Upper lobe of left lung (tissue), 6 donors: ENCODE measurements around the gene FOSL2. TPM values are rescaled to one million over a fixed set of nuclear protein-coding genes. Genes with fewer than 3 reads are reported as not detected.

Source experiments
- ATAC-seq, 2 donors: fragments of 200-7000 bp; cut with Tn5 transposase; one replicate each; pipeline ENCODE4 v1.9.1; 2022; ENCODE audit warnings: mild to moderate bottlenecking in 2 of 2, moderate library complexity in 2 of 2; ENCODE audit not compliant: low FRiP score in 2 of 2
- DNase-seq, 2 donors: peaks; one replicate each; pipeline ENCODE4 v3.0.0-alpha.2; 2019 to 2020
- H3K27ac ChIP-seq, 4 donors: fragments of 200-600 bp; sonication (generic); one replicate each; pipeline ENCODE4 v1.5.1; 2016 to 2019
- H3K27me3 ChIP-seq, 4 donors: fragments of 200-600 bp; sonication (generic); one replicate each; pipeline ENCODE4 v1.5.1; 2017 to 2019
- H3K36me3 ChIP-seq, 4 donors: fragments of 200-600 bp; sonication (generic); one replicate each; pipeline ENCODE4 v1.5.1; 2016 to 2019
- H3K4me1 ChIP-seq, 4 donors: fragments of 200-600 bp; sonication (generic); one replicate each; pipeline ENCODE4 v1.5.1; 2018 to 2019
- H3K4me3 ChIP-seq, 4 donors: fragments of 200-600 bp; sonication (generic); one replicate each; pipeline ENCODE4 v1.5.1; 2017 to 2019; ENCODE audit warnings: mild to moderate bottlenecking in 2 of 4, moderate library complexity in 1 of 4
- H3K9me3 ChIP-seq, 4 donors: fragments of 200-600 bp; sonication (generic); one replicate each; pipeline ENCODE4 v1.5.1; 2018 to 2019
- EP300 ChIP-seq, 4 donors: sonication (generic); formaldehyde crosslinking; IDR thresholded peaks; one replicate each; pipeline ENCODE4 v1.5.1; 2017; ENCODE audit warnings: antibody characterized with exemption in 4 of 4, control low read depth in 2 of 4
- POLR2A ChIP-seq, 4 donors: fragments of 450-650 bp; IDR thresholded peaks; one replicate each; pipeline ENCODE4 v1.5.1; 2016 to 2017; ENCODE audit warnings: antibody characterized with exemption in 4 of 4, mild to moderate bottlenecking in 2 of 4
- POLR2AphosphoS5 ChIP-seq, 2 donors: sonication (generic); formaldehyde crosslinking; IDR thresholded peaks; one replicate each; pipeline ENCODE4 v1.5.1; 2017; ENCODE audit warnings: antibody characterized with exemption in 2 of 2
- WGBS, 2 donors: methylation state at CpG; one replicate each; pipeline ENCODE4 v1.1.5; 2017 to 2018; 5-methylcytosine and 5-hydroxymethylcytosine counted together
- total RNA-seq, 6 donors: library from RNA; depleted of rRNA in 4 of 6; stranded (reverse); fragments of >200 nt in 4 of 6; gene quantifications; one replicate each; pipeline versions ENCODE4 v1.1.0 to v1.2.1, GENCODE V29; 2016 to 2021
- TF ChIP-seq, protein P1 (sequence below), 6 experiments: fragments of 450-650 bp in 4 of 6; fragments of 200-600 bp in 2 of 6; sonication (generic) in 2 of 6; IDR thresholded peaks; one replicate each; pipeline ENCODE4 v1.5.1; 2016 to 2019; ENCODE audit warnings: antibody characterized with exemption in 6 of 6
- donor health status: DM: no; HTN: no; CAD: no; lungs with moderate emphysema.
- donor health status: DM: no; HTN: yes; CAD: no; lungs with severe emphysema.

Gene FOSL2
- total RNA-seq, 6 donors from 2014 or later, result 71.0 to 137 (median 91.0) TPM

- 88 to 93% methylated on average over 4 of the region's 4 CpGs for WGBS, 2 donors
- H3K36me3 ChIP-seq, result no peaks in the 10 kb centered on the region
- ATAC-seq (no peak), DNase-seq (no peak)
- no peak overlapping the region for H3K4me3 ChIP-seq
- no peaks in the 10 kb centered on the region for H3K9me3 ChIP-seq
- no peaks in the 10 kb centered on the region for H3K27me3 ChIP-seq
- H3K27ac ChIP-seq, result no peak overlapping the region
- no peak for TF ChIP-seq POLR2AphosphoS5 (IDR thresholded peaks at IDR 0.05)
- peak in 1 of 4 donors; percentile 37 for TF ChIP-seq POLR2A (IDR thresholded peaks at IDR 0.05)
- H3K4me1 ChIP-seq, result peaks cover 13 to 15% (median 14%) of the 10 kb centered on the region in 4 donors
Observed at GRCh38 chr2:28444956-28445355, 52.3 kb downstream of the FOSL2 start.

DNA sequence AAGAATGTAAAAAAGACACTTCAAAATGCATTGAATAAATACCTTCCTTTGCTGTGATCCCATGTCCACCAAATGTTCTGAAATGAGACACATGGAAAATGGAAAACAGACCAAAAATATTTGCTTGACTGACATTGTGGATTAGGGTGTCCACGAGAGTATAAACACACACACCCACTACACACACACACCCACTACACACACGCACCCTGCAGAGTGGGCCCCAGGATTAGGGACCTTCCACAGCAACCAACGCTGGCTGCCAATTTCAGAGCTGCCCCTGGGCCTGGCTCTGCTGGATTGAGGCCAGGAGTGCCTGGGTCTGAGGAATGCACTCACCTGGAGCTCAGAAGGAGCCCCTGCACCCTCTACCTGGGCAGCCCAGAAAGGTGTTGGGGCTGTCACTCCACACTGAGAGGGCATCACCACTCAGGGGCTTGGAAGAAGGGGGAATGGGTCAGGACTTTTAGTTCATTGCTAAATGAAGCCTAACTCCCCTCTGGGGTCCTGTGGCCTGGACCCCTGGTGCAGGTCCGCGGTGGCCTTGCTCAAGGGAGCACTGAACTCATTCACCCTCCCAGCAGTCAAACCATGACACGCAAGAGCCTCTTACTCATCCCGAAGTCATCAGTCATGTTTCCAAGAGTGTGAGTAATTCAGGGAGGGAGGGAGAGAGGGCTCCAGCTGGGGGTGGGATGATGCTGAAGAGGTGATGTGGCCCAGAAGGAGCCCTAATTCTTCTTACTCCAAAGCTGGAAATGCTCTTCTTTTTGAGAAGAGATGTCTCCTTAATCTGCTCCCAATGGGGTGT is 53.0 kb downstream of the FOSL2 start:
- Histone ChIP-seq H3K36me3 (no peaks in the 10 kb centered on the region), H3K4me1 (peaks cover 18 to 20% (median 18%) of the 10 kb centered on the region in 4 donors), H3K4me3 (no peak overlapping the region), H3K9me3 (no peaks in the 10 kb centered on the region), H3K27ac (no peak overlapping the region), H3K27me3 (no peaks in the 10 kb centered on the region)
- DNase-seq (peak in 1 of 2 donors; percentile 44), ATAC-seq (peak; percentile 13 to 73)
- TF ChIP-seq POLR2A (IDR thresholded peaks at IDR 0.05), result no peak
- TF ChIP-seq, protein P1, sequence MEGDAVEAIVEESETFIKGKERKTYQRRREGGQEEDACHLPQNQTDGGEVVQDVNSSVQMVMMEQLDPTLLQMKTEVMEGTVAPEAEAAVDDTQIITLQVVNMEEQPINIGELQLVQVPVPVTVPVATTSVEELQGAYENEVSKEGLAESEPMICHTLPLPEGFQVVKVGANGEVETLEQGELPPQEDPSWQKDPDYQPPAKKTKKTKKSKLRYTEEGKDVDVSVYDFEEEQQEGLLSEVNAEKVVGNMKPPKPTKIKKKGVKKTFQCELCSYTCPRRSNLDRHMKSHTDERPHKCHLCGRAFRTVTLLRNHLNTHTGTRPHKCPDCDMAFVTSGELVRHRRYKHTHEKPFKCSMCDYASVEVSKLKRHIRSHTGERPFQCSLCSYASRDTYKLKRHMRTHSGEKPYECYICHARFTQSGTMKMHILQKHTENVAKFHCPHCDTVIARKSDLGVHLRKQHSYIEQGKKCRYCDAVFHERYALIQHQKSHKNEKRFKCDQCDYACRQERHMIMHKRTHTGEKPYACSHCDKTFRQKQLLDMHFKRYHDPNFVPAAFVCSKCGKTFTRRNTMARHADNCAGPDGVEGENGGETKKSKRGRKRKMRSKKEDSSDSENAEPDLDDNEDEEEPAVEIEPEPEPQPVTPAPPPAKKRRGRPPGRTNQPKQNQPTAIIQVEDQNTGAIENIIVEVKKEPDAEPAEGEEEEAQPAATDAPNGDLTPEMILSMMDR (IDR thresholded peaks at IDR 0.05), result no peak
- peak in 1 of 2 donors; percentile 17 for TF ChIP-seq POLR2AphosphoS5 (IDR thresholded peaks at IDR 0.05)
- 55 to 69% methylated on average over 5 to 7 of the region's 7 CpGs for whole genome bisulfite sequencing, 2 donors

GRCh38 chr2:28446531-28446930 is 53.9 kb downstream of the FOSL2 start:
- H3K9me3 ChIP-seq, result no peaks in the 10 kb centered on the region
- ATAC-seq (no peak), DNase-seq (no peak)
- H3K4me3 ChIP-seq, result no peak overlapping the region
- peaks cover 18 to 20% (median 18%) of the 10 kb centered on the region in 4 donors for H3K4me1 ChIP-seq
- no peaks in the 10 kb centered on the region for H3K27me3 ChIP-seq
- no peak overlapping the region for H3K27ac ChIP-seq
- TF ChIP-seq, protein P1 (IDR thresholded peaks at IDR 0.05), result no peak
- no peak for TF ChIP-seq POLR2AphosphoS5 (IDR thresholded peaks at IDR 0.05)
- no peaks in the 10 kb centered on the region for H3K36me3 ChIP-seq

DNA sequence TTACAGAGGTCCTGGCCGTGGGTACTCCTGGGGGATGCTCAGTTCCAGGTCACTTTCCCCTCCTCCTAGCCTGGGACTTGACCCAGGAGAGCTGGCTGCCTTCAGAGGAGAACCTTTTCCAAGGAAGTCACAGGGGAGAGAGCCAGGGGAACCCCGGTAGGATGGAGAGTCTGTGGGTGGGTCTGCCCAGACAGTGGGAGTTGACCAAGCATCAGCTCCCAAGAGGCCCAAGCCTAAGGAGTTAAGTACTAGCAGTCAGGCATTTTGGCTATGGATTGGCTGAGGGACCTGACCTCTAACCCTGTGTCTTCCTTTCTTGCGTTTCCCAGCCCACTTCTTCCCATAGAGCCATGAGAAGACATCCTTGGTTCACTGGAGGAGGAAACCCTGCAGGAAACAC is 54.4 kb downstream of the FOSL2 start:
- no peak for TF ChIP-seq POLR2A (IDR thresholded peaks at IDR 0.05)
- Histone ChIP-seq H3K36me3 (no peaks in the 10 kb centered on the region), H3K27ac (no peak overlapping the region), H3K9me3 (no peaks in the 10 kb centered on the region), H3K27me3 (no peaks in the 10 kb centered on the region), H3K4me1 (peaks cover 18 to 20% (median 18%) of the 10 kb centered on the region in 4 donors), H3K4me3 (no peak overlapping the region)
- no peak for DNase-seq
- WGBS, 2 donors, result 68 to 97% methylated on average over 2 to 3 of the region's 3 CpGs
- no peak for ATAC-seq

- DNase-seq (no peak), ATAC-seq (peak; percentile 12 to 79)
- peak overlapping the region; percentile 69 to 86 (median 80) for H3K27ac ChIP-seq
- no peaks in the 10 kb centered on the region for H3K36me3 ChIP-seq
- H3K27me3 ChIP-seq, result no peaks in the 10 kb centered on the region
- no peaks in the 10 kb centered on the region for H3K9me3 ChIP-seq
- WGBS, 2 donors, result 53 to 76% methylated on average over 8 of the region's 8 CpGs
- TF ChIP-seq POLR2AphosphoS5 (IDR thresholded peaks at IDR 0.05), result peak in 1 of 2 donors; percentile 54
- TF ChIP-seq EP300 (IDR thresholded peaks at IDR 0.05), result no peak
- TF ChIP-seq, protein P1 (IDR thresholded peaks at IDR 0.05), result no peak
- TF ChIP-seq POLR2A (IDR thresholded peaks at IDR 0.05), result peak in 1 of 4 donors; percentile 51
- no peak overlapping the region for H3K4me3 ChIP-seq
- H3K4me1 ChIP-seq, result peaks cover 18 to 20% (median 18%) of the 10 kb centered on the region in 4 donors
Observed at GRCh38 chr2:28447943-28448792, 55.5 kb downstream of the FOSL2 start.
